Mesenchymal stem cell (in vitro differentiated cells and primary cell): Measurements from ENCODE around the gene TRPM8.

Experiments
- DNase-seq: peaks from one replicate; pipeline ENCODE4 v3.0.0-alpha.2; 2013
- H2AFZ ChIP-seq: one replicate; pipeline ENCODE4 v1.6.1; 2013; ENCODE audit warnings: low read depth, mild to moderate bottlenecking, control low read depth, inconsistent platforms, low read length, moderate library complexity
- H2AK5ac ChIP-seq: 2 replicates; pipeline ENCODE4 v1.6.1; 2013; ENCODE audit warnings: low read length, moderate library complexity, mild to moderate bottlenecking, inconsistent platforms; ENCODE audit not compliant: severe bottlenecking
- H2BK120ac ChIP-seq: one replicate; pipeline ENCODE4 v1.6.1; 2013; ENCODE audit warnings: low read depth, mild to moderate bottlenecking, inconsistent platforms, low read length, moderate library complexity
- H2BK12ac ChIP-seq, 2 experiments: one replicate each; pipeline ENCODE4 v1.6.1; 2013; ENCODE audit warnings: inconsistent platforms in 2 of 2, low read length in 2 of 2, mild to moderate bottlenecking in 2 of 2, moderate library complexity in 2 of 2, control low read depth in 1 of 2
- H2BK15ac ChIP-seq: one replicate; pipeline ENCODE4 v1.6.1; 2013; ENCODE audit warnings: mild to moderate bottlenecking, low read depth, inconsistent platforms; ENCODE audit not compliant: poor library complexity, severe bottlenecking
- H2BK5ac ChIP-seq: 2 replicates; pipeline ENCODE4 v1.6.1; 2013; ENCODE audit warnings: low read depth, mild to moderate bottlenecking, low read length, control low read depth, inconsistent platforms; ENCODE audit not compliant: poor library complexity, severe bottlenecking
- H3K14ac ChIP-seq, 2 experiments: one replicate each; pipeline ENCODE4 v1.6.1; 2013; ENCODE audit warnings: inconsistent platforms in 2 of 2, low read length in 2 of 2, control low read depth in 1 of 2, mild to moderate bottlenecking in 1 of 2, moderate library complexity in 1 of 2
- H3K18ac ChIP-seq, 2 experiments: one replicate each; pipeline ENCODE4 v1.6.1; 2013; ENCODE audit warnings: inconsistent platforms in 2 of 2, low read length in 2 of 2, control low read depth in 1 of 2, low read depth in 1 of 2, mild to moderate bottlenecking in 1 of 2
- H3K23ac ChIP-seq, 2 experiments: one replicate each; pipeline ENCODE4 v1.6.1; 2013; ENCODE audit warnings: inconsistent platforms in 2 of 2, low read length in 2 of 2, mild to moderate bottlenecking in 2 of 2, moderate library complexity in 2 of 2, control low read depth in 1 of 2
- H3K27ac ChIP-seq: 2 replicates; pipeline ENCODE4 v1.5.1; 2013; ENCODE audit warnings: mild to moderate bottlenecking, moderate library complexity, low read length, control low read depth, inconsistent platforms; ENCODE audit not compliant: poor library complexity, severe bottlenecking
- H3K27me3 ChIP-seq, 2 experiments: 2 replicates each; pipeline versions ENCODE4 v1.6.1 to v1.7.0; 2013; ENCODE audit warnings: low read length in 2 of 2, mild to moderate bottlenecking in 2 of 2, moderate library complexity in 2 of 2, control low read depth in 1 of 2, inconsistent platforms in 1 of 2; ENCODE audit not compliant: control insufficient read depth in 1 of 2, insufficient read depth in 1 of 2
- H3K36me3 ChIP-seq, 2 experiments: 2 replicates each; pipeline versions ENCODE4 v1.6.1 to v1.7.0; 2013; ENCODE audit warnings: low read length in 2 of 2, control low read depth in 1 of 2, inconsistent platforms in 1 of 2, low read depth in 1 of 2, mild to moderate bottlenecking in 1 of 2; ENCODE audit not compliant: insufficient read depth in 2 of 2, control insufficient read depth in 1 of 2
- H3K4ac ChIP-seq, 2 experiments: one replicate each; pipeline ENCODE4 v1.6.1; 2013; ENCODE audit warnings: inconsistent platforms in 2 of 2, low read length in 2 of 2, mild to moderate bottlenecking in 2 of 2, moderate library complexity in 2 of 2, control low read depth in 1 of 2, low read depth in 1 of 2
- H3K4me1 ChIP-seq: 2 replicates; pipeline ENCODE4 v1.6.1; 2013; ENCODE audit warnings: low read depth, low read length, control low read depth; ENCODE audit not compliant: control insufficient read depth, insufficient read depth
- H3K4me2 ChIP-seq: 2 replicates; pipeline ENCODE4 v1.6.1; 2013; ENCODE audit warnings: low read length, mild to moderate bottlenecking, inconsistent platforms; ENCODE audit not compliant: poor library complexity, severe bottlenecking
- H3K4me3 ChIP-seq, 2 experiments: 2 replicates each; pipeline versions ENCODE4 v1.5.1 to v1.7.0; 2013; ENCODE audit warnings: low read length in 2 of 2, mild to moderate bottlenecking in 2 of 2, control low read depth in 1 of 2, low read depth in 1 of 2; ENCODE audit not compliant: insufficient read depth in 1 of 2
- H3K79me1 ChIP-seq: replicated peaks from 2 replicates; pipeline ENCODE4 v1.6.1; 2013; ENCODE audit warnings: mild to moderate bottlenecking, control low read depth, low read length, inconsistent platforms; ENCODE audit not compliant: poor library complexity, severe bottlenecking
- H3K9ac ChIP-seq: 2 replicates; pipeline ENCODE4 v1.7.0; 2013; ENCODE audit warnings: mild to moderate bottlenecking, low read length, moderate library complexity
- H3K9me3 ChIP-seq: 2 replicates; pipeline ENCODE4 v1.7.0; 2013; ENCODE audit warnings: mild to moderate bottlenecking, low read length; ENCODE audit not compliant: control insufficient read depth
- H4K8ac ChIP-seq: one replicate; pipeline ENCODE4 v1.6.1; 2013; ENCODE audit warnings: inconsistent platforms, mild to moderate bottlenecking, low read length, moderate library complexity
- H4K91ac ChIP-seq: one replicate; pipeline ENCODE4 v1.6.1; 2013; ENCODE audit warnings: mild to moderate bottlenecking, low read length, inconsistent platforms
- WGBS: methylation state at CpG from one replicate; pipeline ENCODE4 v1.1.7; 2013; ENCODE audit warnings: mixed read lengths; 5-methylcytosine and 5-hydroxymethylcytosine counted together

Gene TRPM8

GRCh38 chr2:234002281-234002680 lies 85.1 kb downstream of the TRPM8 start:
- DNase-seq: no peak
- no peak overlapping the region for H3K9ac ChIP-seq
- no peak overlapping the region for H4K8ac ChIP-seq
- no peaks in the 10 kb centered on the region for H3K36me3 ChIP-seq
- no peak overlapping the region for H3K4ac ChIP-seq
- H2BK120ac ChIP-seq: no peak overlapping the region
- no peak overlapping the region for H3K14ac ChIP-seq
- no peaks in the 10 kb centered on the region for H3K27me3 ChIP-seq
- H2AFZ ChIP-seq: no peak overlapping the region
- 100% methylated on average over 1 of the region's 4 CpGs for WGBS
- H3K23ac ChIP-seq: no peak overlapping the region
- no peak overlapping the region for H3K4me2 ChIP-seq
- H2BK12ac ChIP-seq: no peak overlapping the region
- H4K91ac ChIP-seq: no peak overlapping the region
- no peak overlapping the region for H3K18ac ChIP-seq
- no peaks in the 10 kb centered on the region for H3K79me1 ChIP-seq
- no peak overlapping the region for H2BK5ac ChIP-seq
- H3K4me1 ChIP-seq: peaks cover 8% of the 10 kb centered on the region
- no peaks in the 10 kb centered on the region for H3K9me3 ChIP-seq
- H2AK5ac ChIP-seq: peak overlapping the region; percentile 74
- no peak overlapping the region for H3K27ac ChIP-seq
- H3K4me3 ChIP-seq: no peak overlapping the region
- H2BK15ac ChIP-seq: no peak overlapping the region

GRCh38 chr2:234003972-234004617 lies 86.9 kb downstream of the TRPM8 start:
- Histone ChIP-seq H3K79me1 (no peaks in the 10 kb centered on the region), H3K4ac (no peak overlapping the region), H3K4me2 (peak overlapping the region; percentile 17), H3K4me3 (peak overlapping the region in 1 of 2 experiments; percentile 34), H3K27me3 (no peaks in the 10 kb centered on the region), H2BK12ac (no peak overlapping the region), H3K4me1 (peaks cover 6% of the 10 kb centered on the region), H2BK5ac (peak overlapping the region; percentile 46), H3K23ac (no peak overlapping the region), H4K8ac (no peak overlapping the region), H3K9me3 (no peaks in the 10 kb centered on the region), H3K27ac (peak overlapping the region; percentile 78), H2AFZ (no peak overlapping the region), H3K18ac (no peak overlapping the region), H2BK120ac (no peak overlapping the region), H3K36me3 (no peaks in the 10 kb centered on the region), H3K14ac (no peak overlapping the region), H2BK15ac (no peak overlapping the region), H3K9ac (peak overlapping the region; percentile 47), H4K91ac (no peak overlapping the region), H2AK5ac (peak overlapping the region; percentile 83)
- peak; percentile 73 for DNase-seq
- WGBS: 18% methylated on average over 8 of the region's 8 CpGs

- Histone ChIP-seq H3K4me2 (no peak overlapping the region), H4K8ac (no peak overlapping the region), H3K4ac (no peak overlapping the region), H3K27me3 (no peaks in the 10 kb centered on the region), H3K4me3 (no peak overlapping the region), H2BK12ac (no peak overlapping the region), H3K36me3 (no peaks in the 10 kb centered on the region), H2BK15ac (no peak overlapping the region), H2BK5ac (no peak overlapping the region), H2AK5ac (no peak overlapping the region), H4K91ac (no peak overlapping the region), H3K27ac (no peak overlapping the region), H3K14ac (no peak overlapping the region), H3K9ac (no peak overlapping the region), H3K79me1 (no peaks in the 10 kb centered on the region), H2BK120ac (no peak overlapping the region), H3K4me1 (peaks cover 1% of the 10 kb centered on the region), H3K18ac (no peak overlapping the region), H2AFZ (no peak overlapping the region), H3K23ac (no peak overlapping the region), H3K9me3 (no peaks in the 10 kb centered on the region)
- no peak for DNase-seq
- 86% methylated on average over 1 of the region's 2 CpGs for WGBS
Measured at GRCh38 chr2:234005126-234005525, 88.0 kb downstream of the TRPM8 start.

DNA sequence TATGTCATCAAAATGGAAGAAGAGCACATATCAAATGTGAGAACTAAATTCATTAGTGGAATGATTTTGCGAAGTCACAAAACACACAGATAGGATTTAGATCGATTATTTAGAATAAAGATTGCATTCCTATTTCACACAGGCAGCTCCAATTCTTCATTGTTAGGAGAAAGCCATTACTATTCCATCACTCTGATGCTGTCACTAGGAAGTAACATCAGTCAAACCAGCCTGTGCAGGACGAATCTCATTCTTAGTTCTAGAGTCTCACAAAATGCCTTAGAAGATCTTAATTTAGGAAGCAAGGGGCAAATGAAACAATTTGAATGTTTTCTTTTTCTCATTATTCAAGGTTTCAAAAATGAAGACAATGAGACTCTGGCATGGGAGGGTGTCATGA lies 89.3 kb downstream of the TRPM8 start:
- no peak overlapping the region for H2AFZ ChIP-seq
- no peaks in the 10 kb centered on the region for H3K27me3 ChIP-seq
- no peak overlapping the region for H2AK5ac ChIP-seq
- no peak overlapping the region for H3K4ac ChIP-seq
- no peak overlapping the region for H2BK5ac ChIP-seq
- H2BK12ac ChIP-seq: no peak overlapping the region
- H3K18ac ChIP-seq: no peak overlapping the region
- WGBS: 73% methylated on average over 2 of the region's 3 CpGs
- peaks cover 1% of the 10 kb centered on the region for H3K4me1 ChIP-seq
- no peak overlapping the region for H2BK15ac ChIP-seq
- no peak overlapping the region for H2BK120ac ChIP-seq
- no peak overlapping the region for H3K27ac ChIP-seq
- H3K9me3 ChIP-seq: no peaks in the 10 kb centered on the region
- no peak overlapping the region for H4K8ac ChIP-seq
- H3K9ac ChIP-seq: no peak overlapping the region
- no peaks in the 10 kb centered on the region for H3K79me1 ChIP-seq
- H3K4me2 ChIP-seq: no peak overlapping the region
- H3K36me3 ChIP-seq: no peaks in the 10 kb centered on the region
- no peak for DNase-seq
- H4K91ac ChIP-seq: no peak overlapping the region
- H3K23ac ChIP-seq: no peak overlapping the region
- H3K14ac ChIP-seq: no peak overlapping the region
- H3K4me3 ChIP-seq: no peak overlapping the region
